C1 segment of cervical spinal cord (tissue), 14 donors: ENCODE measurements around the gene TGM4.
"Not testable (repeated sequence)": the region's sequence is repeated elsewhere in the genome, so short reads cannot be mapped to it uniquely, and the experiment has no call there.

Experiments
- DNase-seq, 14 donors: peaks; one replicate each; lab custom pipeline; 2025; lab: John Stamatoyannopoulos, UW

The TGM4 gene

GRCh38 chr3:44874308-44874707 is at the start of gene TGM4:
Gene TGM4 (plus strand): TSS chr3:44874608. CDS start chr3:44874679, 71 bp downstream.
- DNase-seq: no peak

GRCh38 chr3:44825264-44825925 is 49.0 kb upstream of the TGM4 start:
- no peak for DNase-seq

GRCh38 chr3:44827196-44827595 is 47.2 kb upstream of the TGM4 start:
- no peak for DNase-seq

- DNase-seq: no peak
These were observed 43.2 kb upstream of the TGM4 start for GRCh38 chr3:44831232-44831631.

- DNase-seq: no peak
These were observed 42.4 kb upstream of the TGM4 start for GRCh38 chr3:44832032-44832431.

- no peak for DNase-seq
These were observed 41.4 kb upstream of the TGM4 start for GRCh38 chr3:44832965-44833364.

GRCh38 chr3:44833394-44833793 is 41.0 kb upstream of the TGM4 start:
- no peak for DNase-seq

GRCh38 chr3:44835684-44836083 is 38.7 kb upstream of the TGM4 start:
- no peak for DNase-seq

GRCh38 chr3:44842376-44842775 is 32.0 kb upstream of the TGM4 start:
- DNase-seq: no peak

GRCh38 chr3:44845528-44846520 is 28.6 kb upstream of the TGM4 start:
- DNase-seq: peak in 1 of 14 donors; percentile 81

GRCh38 chr3:44848634-44849033 is 25.8 kb upstream of the TGM4 start:
- no peak for DNase-seq

- not testable (repeated sequence) for DNase-seq
These were observed 17.7 kb upstream of the TGM4 start for GRCh38 chr3:44856663-44857062.

- DNase-seq: no peak
These were observed 14.3 kb upstream of the TGM4 start for GRCh38 chr3:44860117-44860516.

- DNase-seq: peak; percentile 70 to 92 (median 85)
These were observed 12.8 kb upstream of the TGM4 start, which contains the start of gene TMEM42 for GRCh38 chr3:44861412-44862225. Gene TMEM42 (plus strand): TSS chr3:44861912. CDS start chr3:44861925, 13 bp downstream.

- peak in 3 of 14 donors; percentile 25 to 56 (median 40) for DNase-seq
These were observed 12.2 kb upstream of the TGM4 start for GRCh38 chr3:44862226-44862637.

- no peak for DNase-seq
These were observed 9.0 kb upstream of the TGM4 start for GRCh38 chr3:44865272-44866035.

- no peak for DNase-seq
These were observed 6.8 kb upstream of the TGM4 start for GRCh38 chr3:44867421-44868111.

GRCh38 chr3:44870375-44871061 is 3.9 kb upstream of the TGM4 start:
- DNase-seq: no peak

GRCh38 chr3:44875596-44875995 is 1.2 kb downstream of the TGM4 start:
- DNase-seq: no peak

- DNase-seq: no peak
These were observed 2.9 kb downstream of the TGM4 start for GRCh38 chr3:44877333-44877732.
